ENCODE measurements around the gene NCEH1.

DNA sequence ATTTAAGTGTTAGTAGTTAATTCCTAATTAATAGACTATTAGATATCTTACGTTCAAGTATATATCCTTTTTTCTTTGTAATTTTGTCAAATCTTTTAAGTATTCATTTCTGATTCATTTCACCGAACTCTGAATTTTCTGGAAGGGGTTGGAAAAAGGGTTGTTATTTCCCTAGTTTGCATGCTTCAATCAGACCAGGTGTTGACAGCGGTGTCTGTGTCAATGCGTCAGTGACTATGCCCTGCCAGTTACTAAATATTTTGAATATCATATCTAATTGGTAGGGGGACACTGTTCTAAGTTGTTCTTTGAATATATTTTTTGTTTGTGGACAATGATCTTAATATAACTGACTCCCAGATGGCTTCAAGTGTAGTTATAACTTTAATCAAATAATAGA, 124.9 kb downstream of the NCEH1 start:
- no peak for TF ChIP-seq EZH2phosphoT487 (IDR thresholded peaks at IDR 0.05; ENCODE audit: borderline replicate concordance)
- TF ChIP-seq, protein P1, sequence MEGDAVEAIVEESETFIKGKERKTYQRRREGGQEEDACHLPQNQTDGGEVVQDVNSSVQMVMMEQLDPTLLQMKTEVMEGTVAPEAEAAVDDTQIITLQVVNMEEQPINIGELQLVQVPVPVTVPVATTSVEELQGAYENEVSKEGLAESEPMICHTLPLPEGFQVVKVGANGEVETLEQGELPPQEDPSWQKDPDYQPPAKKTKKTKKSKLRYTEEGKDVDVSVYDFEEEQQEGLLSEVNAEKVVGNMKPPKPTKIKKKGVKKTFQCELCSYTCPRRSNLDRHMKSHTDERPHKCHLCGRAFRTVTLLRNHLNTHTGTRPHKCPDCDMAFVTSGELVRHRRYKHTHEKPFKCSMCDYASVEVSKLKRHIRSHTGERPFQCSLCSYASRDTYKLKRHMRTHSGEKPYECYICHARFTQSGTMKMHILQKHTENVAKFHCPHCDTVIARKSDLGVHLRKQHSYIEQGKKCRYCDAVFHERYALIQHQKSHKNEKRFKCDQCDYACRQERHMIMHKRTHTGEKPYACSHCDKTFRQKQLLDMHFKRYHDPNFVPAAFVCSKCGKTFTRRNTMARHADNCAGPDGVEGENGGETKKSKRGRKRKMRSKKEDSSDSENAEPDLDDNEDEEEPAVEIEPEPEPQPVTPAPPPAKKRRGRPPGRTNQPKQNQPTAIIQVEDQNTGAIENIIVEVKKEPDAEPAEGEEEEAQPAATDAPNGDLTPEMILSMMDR (conservative IDR thresholded peaks at IDR 0.05; ENCODE audit: low read length), result no peak
